Superior temporal gyrus (tissue), 1 donor: Measurements from ENCODE around the gene PFKL.
"Not testable (repeated sequence)": the region's sequence is repeated elsewhere in the genome, so short reads cannot be mapped to it uniquely, and the experiment has no call there.

ENCODE experiments used
- DNase-seq: peaks from one replicate; pipeline ENCODE4 v3.0.0-alpha.2; 2016; ENCODE audit errors: extremely low spot score

The PFKL gene

DNA sequence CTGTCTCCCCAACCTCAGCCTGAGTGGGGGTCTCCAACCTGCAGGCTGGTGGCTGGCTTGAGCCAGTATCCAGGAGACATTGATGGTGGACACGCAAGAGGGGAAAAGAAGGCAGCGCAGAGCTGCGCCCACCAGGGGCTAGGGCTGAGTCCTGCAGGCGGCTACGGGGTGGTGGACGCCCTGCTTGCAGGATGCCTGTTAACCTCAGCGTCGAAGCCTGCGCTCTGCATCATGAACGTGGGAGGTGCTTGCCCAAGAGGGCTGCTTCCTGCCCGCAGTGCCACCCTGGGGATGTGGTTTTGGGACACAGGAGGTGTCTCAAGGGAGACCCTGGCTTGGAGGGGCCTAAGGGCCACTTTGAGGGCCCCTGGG lies 27.7 kb downstream of the PFKL start:
- DNase-seq, result no peak

DNA sequence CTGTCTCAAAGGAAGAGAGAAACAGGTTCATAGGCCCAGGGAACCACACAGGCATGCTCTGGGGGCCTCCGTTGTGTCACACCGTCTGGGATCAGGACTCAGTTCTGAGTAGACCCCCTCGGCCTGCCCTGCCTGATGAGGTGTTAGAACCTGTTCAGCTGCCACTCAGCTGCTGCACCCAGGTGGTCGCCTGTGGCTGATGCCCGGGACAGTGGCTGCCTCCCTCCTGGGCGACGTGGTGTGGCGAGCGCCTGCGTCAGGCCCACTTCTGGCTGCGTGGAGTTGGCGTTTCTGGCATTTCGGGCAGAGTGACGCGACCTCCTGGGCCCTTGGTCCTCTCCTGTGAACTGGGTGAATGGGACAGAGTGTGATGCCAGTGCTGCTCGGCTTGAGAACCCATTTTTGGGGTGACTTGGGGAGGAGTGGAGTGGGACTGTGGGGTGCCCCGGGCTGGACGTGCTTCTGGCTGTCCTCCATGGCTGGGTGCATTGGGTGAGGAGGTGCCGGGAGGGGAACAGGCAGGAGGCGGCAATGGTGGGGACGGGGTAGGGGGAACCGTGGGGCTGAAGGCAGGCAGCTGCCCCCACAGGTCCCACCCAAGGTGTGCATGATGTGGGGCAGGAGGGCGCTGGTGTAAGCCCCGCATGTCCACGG lies 28.5 kb downstream of the PFKL start:
- DNase-seq, result no peak

DNA sequence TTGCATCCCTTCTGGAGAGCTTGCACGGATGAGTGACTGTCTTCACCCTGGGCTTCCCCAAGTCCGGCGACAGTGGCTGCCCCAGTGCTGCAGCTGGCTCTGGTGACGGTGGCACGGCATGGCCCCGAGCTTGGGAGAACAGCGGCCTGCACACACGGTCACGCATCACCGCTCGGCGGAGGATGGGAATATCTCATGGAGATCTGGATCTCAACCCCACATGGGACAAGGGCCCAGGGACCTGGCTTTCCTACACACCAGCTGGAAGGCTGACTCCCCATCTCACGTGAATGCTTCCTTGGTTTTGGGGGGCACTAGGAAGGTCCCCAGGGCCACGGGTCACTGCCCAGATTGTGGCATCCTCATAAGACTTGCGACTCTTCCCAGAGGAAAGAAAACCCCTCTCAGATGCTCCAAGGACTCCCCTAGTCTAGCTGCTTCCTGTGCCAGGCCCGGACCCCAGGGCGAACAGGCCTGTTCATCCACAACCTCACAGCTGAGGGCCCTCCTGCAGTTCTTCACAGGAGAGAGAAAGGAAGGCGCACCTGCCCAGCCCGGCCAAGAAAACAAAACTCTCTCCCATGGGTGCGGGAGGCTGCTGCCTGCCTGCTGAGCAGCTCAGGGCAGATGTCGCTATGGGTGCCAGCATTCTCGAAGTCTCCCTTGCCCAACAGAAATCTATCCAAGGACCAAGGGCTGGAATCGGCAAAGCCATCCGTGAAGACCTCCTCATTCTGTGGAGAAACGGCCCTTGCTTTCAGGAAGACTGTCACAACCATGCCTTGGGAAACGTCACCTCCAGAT lies 29.4 kb downstream of the PFKL start:
- peak; percentile 24 for DNase-seq

DNA sequence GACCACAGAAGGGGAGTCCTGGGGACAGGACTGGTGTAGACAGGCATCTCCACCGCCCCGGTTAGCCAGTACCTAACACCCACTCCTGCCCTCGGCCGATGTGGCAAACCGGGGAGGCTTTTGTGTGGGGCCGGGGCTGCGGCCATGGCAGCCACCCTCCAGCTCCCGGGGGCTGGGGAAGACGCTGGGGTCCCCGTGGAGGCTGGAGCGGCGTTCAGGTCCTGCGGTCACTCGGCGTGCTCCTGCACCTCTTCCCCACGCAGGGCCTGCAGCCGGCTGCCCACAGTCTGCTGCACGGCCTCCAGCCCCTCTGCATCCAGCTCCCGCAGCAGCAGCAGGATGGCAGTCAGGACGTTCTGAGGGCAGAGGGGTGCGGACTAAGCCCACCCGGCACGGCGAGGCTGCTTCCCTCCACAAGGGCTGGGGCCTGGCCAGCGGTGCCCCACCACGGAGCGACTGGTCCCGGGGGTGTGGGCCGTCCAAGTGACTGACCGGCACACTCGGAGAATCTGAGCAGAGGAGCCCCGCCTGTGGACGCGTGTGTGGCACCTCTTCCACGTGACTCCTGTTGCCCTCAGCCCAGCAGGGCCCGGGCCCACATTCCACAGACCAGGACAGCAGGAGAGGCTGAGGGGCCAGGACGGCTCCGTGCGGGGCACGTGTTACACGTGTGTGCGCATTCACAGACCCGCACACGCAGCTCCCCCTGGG lies 30.3 kb downstream of the PFKL start:
- DNase-seq, result no peak

DNA sequence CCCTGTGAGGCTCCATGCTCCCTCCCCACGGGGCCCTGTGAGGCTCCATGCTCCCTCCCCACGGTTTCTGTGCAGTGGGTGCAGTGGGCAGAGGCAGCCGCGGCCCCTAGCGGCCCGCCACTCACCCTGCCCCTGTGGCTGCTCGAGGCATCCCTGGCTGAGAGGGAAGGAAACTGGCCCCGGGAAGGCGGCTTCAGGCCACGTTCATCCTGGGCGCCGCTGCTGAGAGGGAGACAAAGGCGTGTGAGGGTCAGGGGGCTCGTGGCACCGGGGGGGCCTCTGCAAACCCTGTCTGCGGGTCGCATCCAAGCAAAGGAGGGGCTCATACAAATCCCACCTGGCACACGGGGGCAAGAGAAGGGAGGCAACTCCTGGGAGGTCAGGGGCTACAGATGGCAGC lies 30.8 kb downstream of the PFKL start:
- no peak for DNase-seq

DNA sequence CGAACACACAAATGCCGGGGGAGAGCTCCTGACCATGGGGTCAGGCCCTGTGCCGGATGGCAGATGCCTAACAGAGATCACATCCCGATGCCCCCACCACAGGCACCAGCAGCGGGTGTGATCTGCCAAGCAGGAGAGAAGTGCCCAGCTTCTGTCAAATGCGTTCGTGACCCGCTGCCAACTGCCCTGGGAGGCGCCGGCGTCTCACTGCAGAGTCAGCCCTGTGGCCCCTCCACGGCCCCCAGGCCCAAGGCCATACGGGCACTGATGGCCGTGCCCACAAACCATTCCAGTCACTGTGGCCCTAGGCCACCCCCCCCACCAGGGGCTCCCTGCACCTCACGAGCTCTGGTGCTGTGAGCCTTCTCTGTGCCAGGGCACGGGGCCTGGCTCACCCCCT lies 31.4 kb downstream of the PFKL start:
- DNase-seq, result no peak

DNA sequence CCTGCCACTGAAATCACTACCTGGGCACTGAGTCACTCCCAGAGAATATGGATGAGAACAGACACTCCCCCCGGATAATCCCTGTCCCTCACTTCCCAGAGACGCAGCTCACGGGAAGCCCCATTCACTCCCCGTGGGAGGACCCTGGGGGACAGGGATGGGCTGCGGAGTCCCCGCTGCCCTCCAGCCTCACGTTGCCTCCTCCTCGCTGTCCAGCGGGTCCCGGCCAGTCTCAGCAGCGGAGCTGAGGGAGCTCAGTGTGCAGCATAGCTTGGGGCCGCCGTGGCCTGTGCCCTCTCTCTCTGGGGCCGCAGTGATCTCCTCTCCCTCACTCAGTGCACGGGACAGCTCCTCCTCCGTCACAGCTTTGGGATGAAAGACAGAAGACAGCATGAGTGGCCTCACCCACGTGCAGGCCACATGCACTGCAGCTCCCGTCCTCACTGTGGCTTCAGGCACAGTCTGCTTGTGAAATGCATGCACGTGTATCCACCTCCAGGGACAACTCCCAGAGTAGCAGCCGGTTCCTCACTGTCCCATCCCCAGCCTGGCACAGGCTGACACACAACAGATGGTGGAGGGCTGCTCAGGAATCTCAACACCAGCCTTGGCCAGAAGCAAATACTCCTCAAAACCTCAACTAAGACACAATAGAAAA lies 31.9 kb downstream of the PFKL start:
- no peak for DNase-seq

DNA sequence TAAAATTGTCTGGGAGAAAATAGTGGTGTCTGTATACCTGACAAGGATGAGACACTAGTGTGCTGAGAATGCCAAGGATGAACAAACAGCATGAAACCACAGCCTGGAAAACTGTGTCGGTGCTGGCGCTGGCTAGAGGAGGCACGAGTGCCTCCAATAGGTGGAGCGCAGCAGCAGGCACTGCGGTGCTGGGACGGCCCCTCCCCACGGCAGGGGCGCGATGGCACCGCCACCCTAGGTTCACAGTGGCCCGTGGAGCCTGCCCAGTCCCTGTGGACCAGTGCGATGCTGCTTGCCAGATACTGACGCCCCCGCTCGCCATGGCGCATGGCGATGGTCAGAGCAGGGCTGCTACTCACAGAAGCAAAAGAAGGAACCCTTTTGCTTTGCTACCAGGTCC lies 32.5 kb downstream of the PFKL start:
- DNase-seq, result no peak

DNA sequence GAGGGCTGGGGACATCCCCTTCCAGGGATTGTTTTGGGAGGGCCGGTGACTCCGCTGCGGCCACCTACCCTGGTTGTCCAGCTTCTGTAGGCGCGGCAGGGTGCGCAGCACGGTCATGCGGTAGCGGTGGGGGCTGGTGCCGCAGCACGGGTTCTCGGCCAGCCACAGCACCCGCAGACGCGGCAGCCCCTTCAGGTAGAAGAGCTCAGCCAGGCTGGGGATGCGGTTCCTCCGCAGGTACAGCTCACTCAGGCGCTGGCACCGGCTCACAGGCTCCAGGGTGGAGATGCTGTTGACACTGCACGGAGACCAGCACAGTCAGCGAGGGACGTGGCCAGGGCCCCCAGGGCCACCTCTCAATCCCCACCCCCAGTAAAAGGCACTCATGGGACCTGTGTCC lies 33.1 kb downstream of the PFKL start:
- DNase-seq, result no peak

DNA sequence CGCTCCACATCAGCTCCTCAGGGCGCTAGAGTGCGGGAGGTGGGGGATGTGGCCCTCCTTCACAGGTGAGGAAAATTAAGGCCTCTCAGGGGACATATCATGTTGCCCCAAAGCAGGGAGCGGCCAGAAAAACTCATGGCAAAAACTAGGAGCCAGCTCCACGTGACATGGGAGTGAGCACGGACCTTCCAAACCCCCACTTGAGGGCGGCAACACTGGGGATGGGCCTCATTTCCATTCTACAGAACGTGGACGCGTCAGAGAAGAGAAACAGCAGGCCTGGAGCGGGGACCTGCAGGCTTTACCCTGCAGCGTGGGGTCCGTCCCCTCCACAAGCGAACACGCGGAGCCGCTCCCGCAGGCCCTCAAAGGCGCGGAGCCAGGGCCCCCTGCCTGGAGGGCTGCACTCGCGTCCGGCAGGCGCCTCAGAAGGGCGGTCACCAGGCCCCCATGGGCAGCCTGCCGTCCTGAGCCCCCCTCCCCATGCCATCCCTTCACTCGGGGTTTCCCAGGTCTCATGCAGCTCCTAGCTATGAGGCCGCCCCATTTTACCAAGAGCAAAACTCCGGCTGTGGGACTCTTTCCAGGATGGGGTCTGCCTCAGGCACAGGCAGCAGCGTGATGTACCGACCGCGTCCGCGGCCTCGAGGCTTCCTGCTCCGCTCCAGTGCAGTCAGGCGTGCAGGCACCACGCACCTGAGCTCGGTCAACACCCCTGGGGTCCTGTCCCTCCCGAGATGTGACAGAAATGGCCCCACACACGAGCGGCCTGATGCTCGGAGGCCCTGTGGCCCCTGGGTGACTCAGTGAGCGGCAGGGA lies 33.9 kb downstream of the PFKL start:
- DNase-seq, result no peak

DNA sequence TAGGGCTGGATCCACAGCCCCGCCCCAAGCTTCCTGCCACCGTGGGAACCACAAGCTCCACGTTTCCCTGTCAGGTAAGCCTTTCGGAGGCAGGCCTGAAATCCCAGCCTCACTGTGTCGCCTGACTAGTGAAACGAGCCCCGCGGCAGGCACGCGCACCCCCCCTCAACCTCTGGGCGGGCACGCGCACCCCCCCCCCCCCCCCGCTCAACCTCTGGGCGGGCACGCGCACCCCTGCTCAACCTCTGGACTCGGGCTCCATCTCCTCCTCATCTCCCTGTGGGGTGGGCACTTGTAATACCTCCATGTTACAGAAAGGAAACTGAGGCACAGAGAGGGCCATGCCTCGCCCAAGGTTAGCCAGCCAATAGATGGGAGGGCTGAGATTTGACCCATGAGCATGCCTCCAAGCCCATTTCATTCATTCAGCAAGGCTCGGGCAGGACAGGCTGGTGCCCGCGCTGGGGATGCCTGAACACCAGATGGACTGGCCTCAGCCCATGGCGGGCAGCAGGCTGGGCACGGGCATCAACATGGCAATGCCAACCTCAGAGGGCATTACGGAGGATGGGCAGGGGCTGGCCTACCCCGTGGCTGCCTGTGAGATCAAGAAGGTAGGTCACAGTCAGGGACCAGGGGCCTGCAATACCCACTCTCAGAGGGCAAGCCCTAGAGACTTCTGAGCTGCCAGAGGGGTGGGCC lies 34.6 kb downstream of the PFKL start:
- no peak for DNase-seq

DNA sequence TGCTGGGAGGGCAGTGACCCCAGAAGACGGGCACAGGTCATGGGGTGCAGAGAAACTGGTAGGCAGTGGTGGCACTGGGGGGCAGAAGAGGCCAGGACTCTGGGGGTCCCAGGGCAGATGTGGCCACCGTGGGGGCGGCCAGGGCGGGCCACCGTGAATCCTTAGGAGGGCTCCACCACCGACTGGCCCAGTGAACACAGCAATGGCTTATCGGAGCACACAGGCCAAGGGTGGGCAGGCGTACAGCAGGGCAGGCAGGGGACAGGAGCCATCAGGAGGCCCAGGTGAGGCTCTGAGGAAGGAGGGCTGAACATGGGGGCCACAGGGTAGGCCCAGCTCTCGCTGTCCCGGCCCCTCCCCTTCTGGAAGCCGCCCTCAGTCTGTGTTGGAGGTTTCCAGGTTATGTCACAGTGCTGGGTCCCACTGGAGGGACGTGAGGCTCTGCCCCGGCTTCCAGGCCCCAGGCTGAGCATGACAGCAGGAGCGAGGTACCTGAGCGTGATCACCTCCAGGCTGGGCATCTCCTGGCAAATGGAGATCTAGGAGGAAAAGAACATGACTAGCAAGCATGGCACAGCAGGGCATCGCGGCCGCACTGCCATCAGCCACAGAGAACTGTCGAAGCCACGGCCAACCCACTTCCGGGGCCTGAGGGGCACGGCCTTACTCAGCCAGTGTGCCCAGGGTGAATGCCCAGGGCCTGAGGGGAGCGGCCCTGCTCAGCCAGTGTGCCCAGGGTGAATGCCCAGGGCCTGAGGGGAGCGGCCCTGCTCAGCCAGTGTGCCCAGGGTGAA lies 35.6 kb downstream of the PFKL start:
- DNase-seq, result no peak

DNA sequence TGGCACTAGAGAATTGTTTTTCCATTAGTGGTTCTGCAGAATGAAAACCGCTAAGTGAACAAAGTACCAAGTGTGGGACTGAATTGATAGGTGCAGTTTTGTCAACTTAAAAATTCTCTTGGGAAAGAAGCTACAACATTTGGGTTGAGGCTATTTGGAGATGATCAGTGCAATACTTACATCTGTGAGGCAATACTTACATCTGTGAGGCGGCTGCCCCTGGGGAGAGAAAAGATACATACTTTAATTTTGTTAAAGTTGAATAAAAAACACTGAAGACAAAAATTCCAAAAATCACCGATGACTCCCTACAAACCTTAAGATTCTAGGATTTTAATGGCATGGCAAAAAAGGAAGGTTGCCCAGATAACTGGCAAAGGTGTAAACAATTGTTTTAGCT lies 37.6 kb downstream of the PFKL start:
- DNase-seq, result no peak

DNA sequence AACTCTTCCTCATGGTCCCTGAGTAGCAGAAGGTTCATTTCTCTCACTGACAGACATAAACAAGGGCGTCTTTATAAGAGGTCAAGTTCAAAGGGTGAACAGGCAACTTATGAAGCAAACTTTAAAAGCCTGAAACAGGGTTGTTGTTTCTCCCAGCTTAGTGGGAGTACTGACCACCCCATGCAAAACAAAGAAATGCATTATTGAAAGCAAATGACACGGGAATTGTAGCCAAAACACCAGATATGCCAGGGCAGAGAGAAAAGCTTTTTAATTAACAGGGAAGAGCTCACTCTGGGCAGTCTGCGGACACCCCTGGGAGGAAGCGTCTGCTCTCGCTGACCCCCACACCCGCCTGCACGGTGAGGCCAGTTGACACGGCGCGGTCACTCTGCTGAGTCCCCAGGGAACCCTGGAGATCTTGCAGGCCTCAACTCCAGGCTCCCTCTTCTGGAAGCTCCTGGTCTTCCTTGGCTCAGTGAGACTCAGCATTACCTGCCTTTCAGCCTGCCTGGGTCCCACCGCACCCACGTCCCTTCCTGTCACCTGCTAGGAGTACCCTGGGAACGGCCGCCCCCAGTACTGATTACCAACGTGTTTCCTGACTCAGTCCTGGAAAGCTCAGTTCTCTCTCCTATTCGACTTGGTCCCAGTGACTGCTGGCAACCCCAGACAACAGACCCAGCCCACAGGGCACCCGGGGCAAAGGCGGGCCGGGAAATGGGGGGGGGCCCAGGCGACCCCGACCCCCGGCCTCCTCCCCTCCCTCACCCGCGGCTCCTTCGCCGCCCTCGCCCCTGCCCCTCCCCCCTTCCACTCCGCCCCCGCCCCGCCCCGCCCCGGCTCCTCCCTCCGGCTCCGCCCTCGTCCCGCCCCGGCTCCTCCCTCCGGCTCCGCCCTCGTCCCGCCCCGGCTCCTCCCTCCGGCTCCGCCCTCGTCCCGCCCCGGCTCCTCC lies 38.4 kb downstream of the PFKL start:
- peak; percentile 71 for DNase-seq

DNA sequence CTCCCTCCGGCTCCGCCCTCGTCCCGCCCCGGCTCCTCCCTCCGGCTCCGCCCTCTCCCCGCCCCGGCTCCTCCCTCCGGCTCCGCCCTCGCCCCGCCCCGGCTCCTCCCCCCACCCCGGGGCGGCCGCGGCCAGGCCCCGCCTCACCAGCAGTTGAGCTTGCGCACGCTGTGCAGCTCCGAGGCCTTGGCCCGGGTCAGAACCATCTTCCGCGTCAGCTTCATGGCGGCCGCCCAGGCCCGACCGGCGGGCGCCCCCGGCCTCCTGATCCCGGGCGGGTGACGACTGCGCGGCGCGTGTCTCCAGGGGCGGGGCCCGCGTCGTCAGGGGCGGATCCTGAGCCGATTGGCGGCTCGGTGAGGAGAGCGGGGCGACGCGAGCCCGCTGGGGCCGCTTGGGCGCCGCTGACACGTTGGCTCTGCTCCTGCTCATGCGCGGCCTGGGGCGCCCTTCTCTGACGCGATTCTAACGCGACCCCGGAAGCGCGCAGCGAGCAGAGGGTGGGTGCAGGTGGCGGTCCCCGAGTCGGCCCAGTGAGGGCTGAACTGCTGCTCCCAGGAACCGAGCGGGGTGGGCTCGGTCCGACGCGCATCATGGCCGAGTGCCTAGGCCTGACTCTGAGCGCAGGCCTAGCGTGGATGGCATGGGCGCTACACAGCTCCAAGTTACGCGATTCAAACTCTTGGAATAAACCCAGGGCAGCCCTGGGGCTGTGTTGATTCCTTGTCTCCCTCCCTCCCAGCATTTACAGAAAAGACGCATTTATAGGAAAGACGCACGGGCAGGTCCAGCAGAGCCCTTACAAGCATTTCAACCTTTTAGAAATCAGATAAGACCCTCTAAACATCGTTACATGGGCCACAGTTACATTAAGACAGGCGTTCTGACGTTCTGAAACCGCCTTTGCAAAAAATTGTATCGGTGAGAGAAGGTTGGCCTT lies 39.4 kb downstream of the PFKL start, which contains the start of gene CFAP410:
TSS of gene CFAP410 (minus strand) at position 420 of the 940 bp plus-strand sequence. CDS start at position 224, 196 bp downstream.
- DNase-seq, result peak; percentile 93

DNA sequence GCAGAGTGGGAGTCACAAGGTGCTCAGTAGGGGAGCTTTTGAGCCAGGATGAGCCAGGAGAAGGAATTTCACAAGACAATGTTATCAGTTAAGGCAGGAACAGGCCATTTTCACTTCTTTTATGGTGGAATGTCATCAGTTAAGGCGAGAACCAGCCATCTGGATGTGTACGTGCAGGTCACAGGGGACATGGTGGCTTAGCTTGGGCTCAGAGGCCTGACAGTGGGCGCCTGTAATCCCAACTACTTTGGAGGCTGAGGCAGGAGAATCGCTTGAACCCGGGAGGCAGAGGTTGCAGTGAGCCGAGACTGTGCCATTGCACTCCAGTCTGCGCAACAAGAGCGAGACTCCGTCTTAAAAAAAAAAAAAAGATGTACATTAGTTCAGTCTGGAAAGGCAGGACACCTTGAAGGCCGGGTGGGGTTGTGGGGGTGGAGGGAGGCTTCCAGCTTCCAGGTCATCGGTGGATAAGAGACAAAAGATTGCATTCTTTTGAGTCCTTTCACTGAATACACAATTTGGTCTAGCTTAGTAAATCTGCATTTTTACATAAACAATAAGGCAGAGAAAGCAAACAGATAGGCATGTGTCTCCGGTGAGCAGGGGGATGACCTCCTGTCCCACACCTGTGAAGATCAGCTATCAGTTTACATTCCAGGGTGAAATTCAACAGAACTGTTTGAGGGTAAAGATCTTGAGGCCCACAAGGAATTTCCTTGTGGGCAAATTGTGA lies 42.0 kb downstream of the PFKL start:
- not testable (repeated sequence) for DNase-seq

DNA sequence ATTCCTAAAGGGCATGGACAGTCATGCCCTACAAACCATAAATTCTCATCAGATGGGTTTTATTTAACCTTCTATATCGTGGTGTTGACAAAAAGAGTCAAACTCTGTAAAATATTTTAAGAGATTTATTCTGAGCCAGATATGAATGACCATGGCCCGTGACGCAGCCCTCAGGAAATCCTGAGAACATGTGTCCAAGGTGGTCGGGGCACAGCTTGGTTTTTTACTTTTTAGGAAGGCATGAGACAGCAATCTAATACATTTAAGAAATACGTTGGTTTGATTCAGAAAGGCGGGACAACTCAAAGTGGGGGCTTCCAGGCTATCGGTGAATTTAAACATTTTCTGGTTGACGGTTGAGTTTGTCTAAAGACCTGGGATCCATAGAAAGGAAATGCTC lies 43.1 kb downstream of the PFKL start:
- DNase-seq, result not testable (repeated sequence)
